ENCODE data around the gene AMBRA1. TPM values are rescaled to one million over a fixed set of nuclear protein-coding genes. Genes with fewer than 3 reads are reported as not detected.

The AMBRA1 gene
- total and polyA plus RNA-seq, 2 of the 8 experiments (the other 6 are each of a cell fraction or from before 2014, with no cell fraction given), result 14.2 to 37.4 TPM

DNA sequence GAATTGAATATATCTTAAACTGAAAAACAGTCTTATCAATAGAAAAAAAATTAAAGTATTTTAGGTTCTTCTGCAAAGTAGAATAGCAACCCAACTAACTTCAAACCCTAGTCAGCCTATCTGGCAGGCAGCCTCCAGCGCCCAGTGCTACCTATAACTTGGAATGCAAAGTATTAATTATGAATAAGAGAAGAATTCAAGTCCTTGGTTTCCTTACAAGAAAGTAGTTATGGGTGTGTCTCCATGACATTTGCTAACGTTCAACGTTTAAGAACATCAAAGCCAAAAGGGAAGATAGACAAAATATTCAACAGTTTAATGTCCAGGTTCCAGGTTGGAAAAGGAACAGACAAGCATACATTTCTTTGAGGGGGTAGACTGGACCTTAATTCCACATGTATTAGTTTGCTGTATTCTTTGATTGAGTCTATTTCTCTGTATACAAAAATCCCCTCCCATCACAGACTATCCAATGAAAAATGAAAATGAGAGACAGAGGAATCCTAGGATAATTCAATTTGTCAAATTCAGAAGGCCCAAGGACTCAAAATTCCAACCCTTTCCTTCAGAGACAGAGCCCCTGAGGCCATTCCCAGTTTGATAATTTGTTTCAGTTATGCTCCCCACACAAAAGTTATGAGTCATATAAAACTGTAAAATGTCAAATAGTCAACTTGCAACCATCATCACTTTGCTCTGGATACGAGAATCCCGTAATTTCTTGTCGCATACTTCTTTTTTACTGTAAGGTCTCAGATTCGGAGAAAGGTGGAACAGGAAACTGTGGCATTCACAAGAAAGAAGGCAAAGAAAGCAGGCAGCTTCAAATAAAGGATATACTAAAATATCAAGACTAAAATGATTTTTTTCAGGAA is 118.5 kb downstream of the AMBRA1 start (continued):
- TF ChIP-seq, protein P1, sequence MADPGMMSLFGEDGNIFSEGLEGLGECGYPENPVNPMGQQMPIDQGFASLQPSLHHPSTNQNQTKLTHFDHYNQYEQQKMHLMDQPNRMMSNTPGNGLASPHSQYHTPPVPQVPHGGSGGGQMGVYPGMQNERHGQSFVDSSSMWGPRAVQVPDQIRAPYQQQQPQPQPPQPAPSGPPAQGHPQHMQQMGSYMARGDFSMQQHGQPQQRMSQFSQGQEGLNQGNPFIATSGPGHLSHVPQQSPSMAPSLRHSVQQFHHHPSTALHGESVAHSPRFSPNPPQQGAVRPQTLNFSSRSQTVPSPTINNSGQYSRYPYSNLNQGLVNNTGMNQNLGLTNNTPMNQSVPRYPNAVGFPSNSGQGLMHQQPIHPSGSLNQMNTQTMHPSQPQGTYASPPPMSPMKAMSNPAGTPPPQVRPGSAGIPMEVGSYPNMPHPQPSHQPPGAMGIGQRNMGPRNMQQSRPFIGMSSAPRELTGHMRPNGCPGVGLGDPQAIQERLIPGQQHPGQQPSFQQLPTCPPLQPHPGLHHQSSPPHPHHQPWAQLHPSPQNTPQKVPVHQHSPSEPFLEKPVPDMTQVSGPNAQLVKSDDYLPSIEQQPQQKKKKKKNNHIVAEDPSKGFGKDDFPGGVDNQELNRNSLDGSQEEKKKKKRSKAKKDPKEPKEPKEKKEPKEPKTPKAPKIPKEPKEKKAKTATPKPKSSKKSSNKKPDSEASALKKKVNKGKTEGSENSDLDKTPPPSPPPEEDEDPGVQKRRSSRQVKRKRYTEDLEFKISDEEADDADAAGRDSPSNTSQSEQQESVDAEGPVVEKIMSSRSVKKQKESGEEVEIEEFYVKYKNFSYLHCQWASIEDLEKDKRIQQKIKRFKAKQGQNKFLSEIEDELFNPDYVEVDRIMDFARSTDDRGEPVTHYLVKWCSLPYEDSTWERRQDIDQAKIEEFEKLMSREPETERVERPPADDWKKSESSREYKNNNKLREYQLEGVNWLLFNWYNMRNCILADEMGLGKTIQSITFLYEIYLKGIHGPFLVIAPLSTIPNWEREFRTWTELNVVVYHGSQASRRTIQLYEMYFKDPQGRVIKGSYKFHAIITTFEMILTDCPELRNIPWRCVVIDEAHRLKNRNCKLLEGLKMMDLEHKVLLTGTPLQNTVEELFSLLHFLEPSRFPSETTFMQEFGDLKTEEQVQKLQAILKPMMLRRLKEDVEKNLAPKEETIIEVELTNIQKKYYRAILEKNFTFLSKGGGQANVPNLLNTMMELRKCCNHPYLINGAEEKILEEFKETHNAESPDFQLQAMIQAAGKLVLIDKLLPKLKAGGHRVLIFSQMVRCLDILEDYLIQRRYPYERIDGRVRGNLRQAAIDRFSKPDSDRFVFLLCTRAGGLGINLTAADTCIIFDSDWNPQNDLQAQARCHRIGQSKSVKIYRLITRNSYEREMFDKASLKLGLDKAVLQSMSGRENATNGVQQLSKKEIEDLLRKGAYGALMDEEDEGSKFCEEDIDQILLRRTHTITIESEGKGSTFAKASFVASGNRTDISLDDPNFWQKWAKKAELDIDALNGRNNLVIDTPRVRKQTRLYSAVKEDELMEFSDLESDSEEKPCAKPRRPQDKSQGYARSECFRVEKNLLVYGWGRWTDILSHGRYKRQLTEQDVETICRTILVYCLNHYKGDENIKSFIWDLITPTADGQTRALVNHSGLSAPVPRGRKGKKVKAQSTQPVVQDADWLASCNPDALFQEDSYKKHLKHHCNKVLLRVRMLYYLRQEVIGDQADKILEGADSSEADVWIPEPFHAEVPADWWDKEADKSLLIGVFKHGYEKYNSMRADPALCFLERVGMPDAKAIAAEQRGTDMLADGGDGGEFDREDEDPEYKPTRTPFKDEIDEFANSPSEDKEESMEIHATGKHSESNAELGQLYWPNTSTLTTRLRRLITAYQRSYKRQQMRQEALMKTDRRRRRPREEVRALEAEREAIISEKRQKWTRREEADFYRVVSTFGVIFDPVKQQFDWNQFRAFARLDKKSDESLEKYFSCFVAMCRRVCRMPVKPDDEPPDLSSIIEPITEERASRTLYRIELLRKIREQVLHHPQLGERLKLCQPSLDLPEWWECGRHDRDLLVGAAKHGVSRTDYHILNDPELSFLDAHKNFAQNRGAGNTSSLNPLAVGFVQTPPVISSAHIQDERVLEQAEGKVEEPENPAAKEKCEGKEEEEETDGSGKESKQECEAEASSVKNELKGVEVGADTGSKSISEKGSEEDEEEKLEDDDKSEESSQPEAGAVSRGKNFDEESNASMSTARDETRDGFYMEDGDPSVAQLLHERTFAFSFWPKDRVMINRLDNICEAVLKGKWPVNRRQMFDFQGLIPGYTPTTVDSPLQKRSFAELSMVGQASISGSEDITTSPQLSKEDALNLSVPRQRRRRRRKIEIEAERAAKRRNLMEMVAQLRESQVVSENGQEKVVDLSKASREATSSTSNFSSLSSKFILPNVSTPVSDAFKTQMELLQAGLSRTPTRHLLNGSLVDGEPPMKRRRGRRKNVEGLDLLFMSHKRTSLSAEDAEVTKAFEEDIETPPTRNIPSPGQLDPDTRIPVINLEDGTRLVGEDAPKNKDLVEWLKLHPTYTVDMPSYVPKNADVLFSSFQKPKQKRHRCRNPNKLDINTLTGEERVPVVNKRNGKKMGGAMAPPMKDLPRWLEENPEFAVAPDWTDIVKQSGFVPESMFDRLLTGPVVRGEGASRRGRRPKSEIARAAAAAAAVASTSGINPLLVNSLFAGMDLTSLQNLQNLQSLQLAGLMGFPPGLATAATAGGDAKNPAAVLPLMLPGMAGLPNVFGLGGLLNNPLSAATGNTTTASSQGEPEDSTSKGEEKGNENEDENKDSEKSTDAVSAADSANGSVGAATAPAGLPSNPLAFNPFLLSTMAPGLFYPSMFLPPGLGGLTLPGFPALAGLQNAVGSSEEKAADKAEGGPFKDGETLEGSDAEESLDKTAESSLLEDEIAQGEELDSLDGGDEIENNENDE (IDR thresholded peaks at IDR 0.05; ENCODE audit: insufficient replicate concordance, low read length), result no peak
- TF ChIP-seq CEBPB (IDR thresholded peaks at IDR 0.05; ENCODE audit: low read depth, low read length), result no peak
- no peak for TF ChIP-seq GTF2F1 (IDR thresholded peaks at IDR 0.05; ENCODE audit: borderline replicate concordance, low read depth, low read length)
- no peak for TF ChIP-seq SAP30 (IDR thresholded peaks at IDR 0.05; ENCODE audit: insufficient read depth, insufficient replicate concordance, low read length)
- no peak for TF ChIP-seq TBP (IDR thresholded peaks at IDR 0.05; ENCODE audit: low read depth, low read length)
- no peak for TF ChIP-seq CREB1 (IDR thresholded peaks at IDR 0.05)
- TF ChIP-seq, protein P2, sequence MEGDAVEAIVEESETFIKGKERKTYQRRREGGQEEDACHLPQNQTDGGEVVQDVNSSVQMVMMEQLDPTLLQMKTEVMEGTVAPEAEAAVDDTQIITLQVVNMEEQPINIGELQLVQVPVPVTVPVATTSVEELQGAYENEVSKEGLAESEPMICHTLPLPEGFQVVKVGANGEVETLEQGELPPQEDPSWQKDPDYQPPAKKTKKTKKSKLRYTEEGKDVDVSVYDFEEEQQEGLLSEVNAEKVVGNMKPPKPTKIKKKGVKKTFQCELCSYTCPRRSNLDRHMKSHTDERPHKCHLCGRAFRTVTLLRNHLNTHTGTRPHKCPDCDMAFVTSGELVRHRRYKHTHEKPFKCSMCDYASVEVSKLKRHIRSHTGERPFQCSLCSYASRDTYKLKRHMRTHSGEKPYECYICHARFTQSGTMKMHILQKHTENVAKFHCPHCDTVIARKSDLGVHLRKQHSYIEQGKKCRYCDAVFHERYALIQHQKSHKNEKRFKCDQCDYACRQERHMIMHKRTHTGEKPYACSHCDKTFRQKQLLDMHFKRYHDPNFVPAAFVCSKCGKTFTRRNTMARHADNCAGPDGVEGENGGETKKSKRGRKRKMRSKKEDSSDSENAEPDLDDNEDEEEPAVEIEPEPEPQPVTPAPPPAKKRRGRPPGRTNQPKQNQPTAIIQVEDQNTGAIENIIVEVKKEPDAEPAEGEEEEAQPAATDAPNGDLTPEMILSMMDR (IDR thresholded peaks at IDR 0.05; ENCODE audit: control extremely low read depth in 1 of 3, insufficient read depth in 1 of 3, low read depth in 1 of 3, low read length in 3 of 3), result no peak

Data from H1 (cell line).